GM21381 (cell line): ENCODE results near the gene ADAM33.

Experiments
- ATAC-seq: cut with Tn5 transposase; IDR thresholded peaks from one replicate; pipeline ENCODE4 v1.9.1; 2021; ENCODE audit warnings: mild to moderate bottlenecking, moderate library complexity; ENCODE audit not compliant: unreplicated experiment

Gene ADAM33

GRCh38 chr20:3651204-3651962 lies 30.4 kb downstream of the ADAM33 start:
- ATAC-seq: no peak

- ATAC-seq: no peak
Measured at GRCh38 chr20:3648951-3649350, 32.9 kb downstream of the ADAM33 start.

DNA sequence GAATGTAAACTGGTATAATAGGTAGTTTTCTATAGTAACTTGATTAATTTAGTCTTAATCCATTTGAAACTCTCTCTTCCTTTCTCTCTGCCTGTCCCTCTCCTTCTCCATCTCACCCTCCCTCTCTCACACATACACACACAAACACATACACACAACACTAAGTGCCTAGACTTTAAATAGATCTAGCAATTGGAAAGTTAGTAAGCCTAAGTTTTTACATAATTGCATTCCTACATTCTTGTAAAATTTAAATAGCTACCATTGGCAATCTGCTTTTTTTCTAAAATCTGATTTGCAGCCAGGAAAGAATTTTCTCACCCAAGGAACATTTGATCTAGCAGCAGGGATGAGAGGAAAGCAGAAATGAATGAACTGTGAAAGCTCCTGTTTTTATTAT lies 34.3 kb downstream of the ADAM33 start:
- ATAC-seq: no peak

- ATAC-seq: no peak
Measured at GRCh38 chr20:3646651-3647050, 35.2 kb downstream of the ADAM33 start.

DNA sequence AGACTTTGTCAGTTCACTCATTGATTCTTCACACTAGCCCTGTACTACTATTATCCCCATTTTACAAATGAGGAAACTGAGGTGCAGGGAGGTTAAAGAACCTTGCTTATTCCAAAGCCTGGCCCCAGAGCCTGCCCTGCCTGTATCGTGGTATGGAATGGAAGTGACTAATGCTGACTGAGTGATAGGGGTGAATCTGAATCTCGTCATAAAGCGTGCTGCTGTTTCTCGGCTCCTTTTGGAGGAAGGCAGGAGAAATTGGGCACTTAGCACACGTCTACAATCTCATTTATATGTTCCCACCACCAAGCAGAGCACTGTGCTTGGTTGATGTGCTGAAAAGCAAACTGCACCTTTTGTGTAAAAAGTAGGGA lies 35.8 kb downstream of the ADAM33 start:
- ATAC-seq: no peak

DNA sequence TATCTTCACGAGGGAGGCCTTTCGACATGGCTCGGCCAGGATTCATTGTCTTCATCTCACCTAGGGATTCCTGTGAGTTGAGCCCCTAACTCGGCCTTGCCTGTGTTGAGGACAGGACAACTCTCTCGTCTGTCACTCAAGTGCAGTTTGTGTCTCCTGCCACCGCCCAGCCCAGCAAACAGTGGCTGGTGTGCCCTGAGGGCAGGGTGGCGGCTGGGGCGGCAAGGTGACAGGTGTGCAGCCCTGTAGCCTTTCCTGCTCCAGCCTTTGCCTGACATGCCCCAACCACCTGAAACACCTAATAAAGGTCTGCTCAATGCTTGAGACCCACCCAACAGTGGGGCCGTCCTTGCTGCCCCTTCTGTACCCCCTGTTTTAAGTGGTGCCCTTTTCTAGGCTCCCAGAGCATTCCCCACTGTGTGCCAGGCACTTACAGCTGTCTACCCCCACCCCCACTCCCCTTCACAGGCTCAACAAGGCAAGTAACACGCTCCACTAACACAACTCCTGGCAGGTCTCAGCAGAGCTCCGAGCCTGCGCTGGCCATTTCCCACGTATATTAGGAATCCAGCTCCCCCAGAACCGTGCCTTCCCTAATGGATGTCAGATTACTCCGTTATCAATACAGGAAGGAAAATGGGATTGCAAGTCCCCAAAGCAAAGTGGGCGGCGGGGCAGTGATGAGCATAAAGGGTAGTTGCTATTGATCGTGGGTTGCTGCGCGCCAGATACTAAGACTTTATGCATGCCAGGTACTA lies 36.3 kb downstream of the ADAM33 start:
- ATAC-seq: no peak

- no peak for ATAC-seq
Measured at GRCh38 chr20:3640259-3640658, 41.6 kb downstream of the ADAM33 start.

DNA sequence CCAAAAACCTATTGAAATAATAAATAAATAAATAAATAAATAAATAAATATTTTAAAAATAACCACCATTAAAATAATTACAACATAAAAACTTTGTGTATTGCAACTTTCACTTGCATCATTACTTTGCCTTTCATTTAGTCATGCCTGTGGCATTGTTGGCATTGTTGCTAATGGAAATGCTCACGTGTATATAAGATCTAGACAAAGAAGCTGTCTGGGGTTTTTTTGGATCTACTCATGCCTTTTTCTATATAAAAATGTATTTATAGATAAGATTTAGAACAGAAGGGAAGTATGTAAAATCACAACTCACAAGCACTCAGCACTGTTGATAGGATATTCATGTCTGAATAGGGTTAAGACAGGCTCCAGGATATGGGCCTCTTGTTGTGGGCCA lies 46.5 kb downstream of the ADAM33 start:
- ATAC-seq: no peak

DNA sequence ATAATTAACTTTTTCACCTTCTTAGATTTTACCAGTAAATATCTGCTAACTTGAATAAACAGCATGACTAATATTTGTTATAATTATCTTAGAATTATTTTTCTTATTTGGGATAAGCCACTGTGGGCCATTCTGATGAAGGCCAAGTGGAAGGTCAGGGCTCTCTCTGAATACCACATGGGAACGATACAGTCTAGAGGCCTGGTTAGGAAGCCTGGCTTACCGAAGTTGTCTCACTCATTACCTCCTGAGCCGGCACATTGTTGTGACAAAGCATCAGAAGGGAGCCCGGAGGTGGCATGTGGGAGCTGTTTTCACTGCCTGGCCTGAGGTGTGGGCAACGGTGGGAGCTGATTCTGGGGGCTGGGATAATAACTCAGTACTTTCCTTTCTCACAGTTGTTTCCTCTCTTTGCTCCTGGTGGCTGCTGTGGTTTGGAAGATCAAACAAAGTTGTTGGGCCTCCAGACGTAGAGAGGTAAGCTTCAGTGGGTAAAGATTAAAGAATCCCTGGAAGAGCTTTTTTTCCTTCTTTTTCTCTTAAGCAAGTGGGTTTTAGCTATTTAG lies 47.8 kb downstream of the ADAM33 start:
- ATAC-seq: no peak

DNA sequence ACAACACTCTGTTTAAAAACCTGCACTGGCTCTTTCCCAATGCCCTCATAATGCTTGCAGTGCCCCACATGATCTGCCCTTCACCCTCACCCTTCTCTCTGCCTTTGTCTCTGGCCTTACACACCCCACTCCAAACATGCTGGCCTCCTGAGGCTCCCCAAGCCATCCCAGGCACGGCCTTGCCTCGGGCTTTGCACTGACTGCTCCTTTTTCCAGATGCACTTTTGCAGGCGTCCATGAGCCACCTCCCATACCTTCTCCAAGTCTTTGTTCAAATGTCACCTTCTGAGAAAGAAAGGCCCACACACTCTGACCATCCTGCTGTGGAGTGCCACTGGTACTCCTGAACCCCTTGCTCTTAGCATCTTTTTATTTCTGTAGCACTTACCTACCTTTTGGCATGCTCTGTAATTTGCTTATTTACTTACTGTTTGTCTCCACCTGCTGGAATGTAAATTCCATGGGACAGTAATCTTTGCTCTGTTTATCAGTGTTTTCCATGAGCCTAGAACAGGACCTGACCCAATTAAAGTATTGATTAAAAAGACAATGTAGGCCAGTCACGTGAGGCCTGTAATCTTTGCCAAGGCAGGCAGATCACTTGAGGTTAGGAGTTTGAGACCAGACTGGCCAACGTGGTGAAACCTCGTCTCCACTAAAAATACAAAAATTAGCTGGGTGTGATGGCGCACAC lies 49.4 kb downstream of the ADAM33 start:
- ATAC-seq: no peak

DNA sequence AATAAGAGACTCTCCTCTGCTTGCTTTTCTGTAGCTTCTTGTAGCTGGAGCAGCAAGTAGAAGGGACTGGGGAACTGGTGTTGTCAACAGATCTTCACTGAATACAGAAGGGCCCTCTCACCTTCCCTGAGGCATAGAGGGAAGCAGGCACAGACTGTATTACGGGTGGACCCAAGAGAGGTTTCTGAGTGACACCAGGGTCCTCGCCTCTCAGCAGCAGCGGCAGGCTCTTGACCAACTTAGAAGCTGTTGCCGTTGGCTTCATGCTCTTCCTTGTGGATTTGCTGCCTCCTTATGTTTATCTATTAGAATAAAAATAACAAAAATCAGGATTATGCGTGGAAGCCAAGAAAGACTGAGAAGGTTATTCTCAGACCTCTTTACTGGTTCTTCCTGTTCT lies 50.3 kb downstream of the ADAM33 start:
- ATAC-seq: no peak

DNA sequence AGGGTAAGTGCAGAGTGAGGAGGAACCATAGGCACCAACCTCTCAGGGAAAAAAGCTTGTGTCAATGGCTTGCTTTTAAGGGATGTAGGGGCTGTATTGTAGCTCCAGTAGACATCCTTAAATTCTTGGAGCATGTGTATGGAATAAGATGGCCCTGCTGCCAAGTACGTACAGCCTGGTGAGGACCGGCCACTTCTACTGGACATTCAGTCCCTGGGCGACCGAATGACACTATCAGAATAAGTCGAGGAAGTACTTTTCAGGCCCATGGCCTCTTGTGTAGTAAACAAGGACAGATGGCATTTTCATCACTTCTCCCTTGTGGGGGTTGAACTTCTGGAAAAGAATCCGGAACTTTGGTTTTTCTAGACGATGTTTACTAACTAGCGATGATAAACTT lies 51.4 kb downstream of the ADAM33 start:
- no peak for ATAC-seq

GRCh38 chr20:3629893-3630292 lies 51.9 kb downstream of the ADAM33 start:
- ATAC-seq: no peak

- ATAC-seq: no peak
Measured at GRCh38 chr20:3628502-3629314, 53.1 kb downstream of the ADAM33 start.

GRCh38 chr20:3627476-3627875 lies 54.3 kb downstream of the ADAM33 start:
- no peak for ATAC-seq

- ATAC-seq: no peak
Measured at GRCh38 chr20:3622406-3622805, 59.4 kb downstream of the ADAM33 start.

GRCh38 chr20:3621111-3621510 lies 60.7 kb downstream of the ADAM33 start:
- ATAC-seq: no peak
